HepG2 (cell line): ENCODE results near the gene CADPS. TPM values are rescaled to one million over a fixed set of nuclear protein-coding genes. Genes with fewer than 3 reads are reported as not detected.

Source experiments
- ATAC-seq: fragments of 200-7000 bp; cut with Tn5 transposase; 3 replicates; pipeline ENCODE4 v1.9.1; 2020; ENCODE audit warnings: mild to moderate bottlenecking, moderate library complexity
- BruUV-seq: library from RNA; stranded (reverse); fragments of 400-500 nt; replicated peaks from 2 replicates; lab custom pipeline; 2021; lab: Mats Ljungman, UMichigan
- CTCF ChIA-PET: fragments of 300-600 bp; formaldehyde crosslinking; extraction: SDS; loops from one replicate; lab custom pipeline; 2021; ENCODE audit warnings: low total read pairs, inconsistent platforms, low intra/inter-chr PET ratio; lab: Yijun Ruan, JAX
- POLR2A ChIA-PET: fragments of 350-600 bp; sonication (Branson Sonifier 250); formaldehyde crosslinking; loops from one replicate; lab custom pipeline; 2020; ENCODE audit warnings: antibody characterized with exemption, inconsistent platforms; lab: Yijun Ruan, JAX
- DNase-seq: peaks from one replicate; pipeline ENCODE4 v3.0.0-alpha.2; 2015; ENCODE audit warnings: low spot score
- FAIRE-seq: peaks from 3 replicates; lab custom pipeline; 2011; peaks lifted over from hg19 to GRCh38; lab: Jason Lieb, UNC
- H2AFZ ChIP-seq: one replicate; pipeline ENCODE4 v1.6.1; 2011; ENCODE audit warnings: low read length, inconsistent platforms
- H3K27ac ChIP-seq: fragments of 300-600 bp; 3 replicates; pipeline ENCODE4 v1.8.0; 2011; ENCODE audit warnings: mixed run types, mild to moderate bottlenecking, mixed read lengths, low read length, inconsistent platforms; ENCODE audit not compliant: insufficient read depth; ENCODE audit errors: extremely low read length
- H3K27me3 ChIP-seq, 2 experiments: fragments of 200-600 bp in 1 of 2; 2 replicates in 1 of 2; 3 replicates in 1 of 2; pipeline versions ENCODE4 v1.6.0 to v1.8.0; 2011; ENCODE audit warnings: low read length in 2 of 2, mild to moderate bottlenecking in 2 of 2, moderate library complexity in 2 of 2, inconsistent platforms in 1 of 2; ENCODE audit not compliant: insufficient read depth in 2 of 2, control insufficient read depth in 1 of 2
- H3K36me3 ChIP-seq, 2 experiments: fragments of 200-600 bp in 1 of 2; replicated peaks in 1 of 2; 2 replicates in 1 of 2; 3 replicates in 1 of 2; pipeline versions ENCODE4 v1.5.1 to v1.8.0; 2011; ENCODE audit warnings: low read length in 2 of 2, inconsistent platforms in 1 of 2; ENCODE audit not compliant: insufficient read depth in 2 of 2, control insufficient read depth in 1 of 2
- H3K4me1 ChIP-seq: 2 replicates; pipeline ENCODE4 v1.5.1; 2012; ENCODE audit warnings: low read length, inconsistent platforms; ENCODE audit not compliant: insufficient read depth
- H3K4me2 ChIP-seq: 2 replicates; pipeline ENCODE4 v1.6.0; 2011; ENCODE audit warnings: low read depth, low read length, inconsistent platforms
- H3K4me3 ChIP-seq, 3 experiments: fragments of 200-600 bp in 1 of 3; sonication (generic), shearing (Covaris generic) in 1 of 3; replicated peaks in 1 of 3; 2 replicates each; pipeline ENCODE4 v1.5.1; 2011 to 2016; ENCODE audit warnings: low read length in 3 of 3, inconsistent platforms in 2 of 3, low read depth in 2 of 3, mild to moderate bottlenecking in 2 of 3, control low read depth in 1 of 3, mixed read lengths in 1 of 3; ENCODE audit not compliant: insufficient read depth in 1 of 3
- H3K79me2 ChIP-seq: one replicate; pipeline ENCODE4 v1.6.1; 2011; ENCODE audit warnings: low read length, inconsistent platforms; ENCODE audit not compliant: insufficient read depth
- H3K9ac ChIP-seq: 2 replicates; pipeline ENCODE4 v1.6.0; 2011; ENCODE audit warnings: mild to moderate bottlenecking, low read depth, low read length, inconsistent platforms; ENCODE audit not compliant: insufficient read depth
- H3K9me3 ChIP-seq: 2 replicates; pipeline ENCODE4 v1.5.1; 2012; ENCODE audit warnings: mild to moderate bottlenecking, low read length
- H4K20me1 ChIP-seq: 2 replicates; pipeline ENCODE4 v1.6.0; 2011; ENCODE audit warnings: inconsistent platforms, mild to moderate bottlenecking, low read length, moderate library complexity; ENCODE audit not compliant: insufficient read depth
- DR1 ChIP-seq: sonication (generic); formaldehyde crosslinking; IDR thresholded peaks from 2 replicates; pipeline ENCODE4 v1.8.0; 2021; ENCODE audit warnings: mild to moderate bottlenecking, missing genetic modification reagents, inconsistent platforms
- ERF ChIP-seq: IDR thresholded peaks from 2 replicates; pipeline ENCODE4 v1.6.1; 2018; ENCODE audit warnings: missing biosample characterization, missing genetic modification reagents
- SMYD3 ChIP-seq: sonication (generic); formaldehyde crosslinking; IDR thresholded peaks from 2 replicates; pipeline ENCODE4 v1.8.1; 2023; ENCODE audit warnings: mild to moderate bottlenecking, missing genetic modification reagents
- ZFYVE20 ChIP-seq: sonication (generic); formaldehyde crosslinking; IDR thresholded peaks from 2 replicates; pipeline ENCODE4 v1.8.0; 2023; ENCODE audit warnings: low read depth, mild to moderate bottlenecking, moderate library complexity, missing genetic modification reagents, borderline replicate concordance
- ZNF572 ChIP-seq: sonication (generic); formaldehyde crosslinking; IDR thresholded peaks from 2 replicates; pipeline ENCODE4 v1.5.1; 2020; ENCODE audit warnings: mild to moderate bottlenecking, missing genetic modification reagents
- WGBS: methylation state at CpG from one replicate; pipeline ENCODE4 v1.1.6; 2017; ENCODE audit warnings: low lambda C conversion rate; 5-methylcytosine and 5-hydroxymethylcytosine counted together
- in situ Hi-C: cut with HindIII; loops from 2 replicates; pipeline ENCODE4 v1.10.0; 2017; ENCODE audit warnings: low pct_unique_long_range_greater_than_20kb; ENCODE audit not compliant: extremely low pct_ligation_motif_present
- intact Hi-C: fragments of 100-400 bp; cut with micrococcal nuclease; formaldehyde crosslinking; loops from one replicate; pipeline ENCODE4 v1.10.0; 2022; ENCODE audit not compliant: unreplicated experiment
- polyA plus RNA-seq, 8 experiments: library from polyadenylated mRNA; depleted of rRNA in 3 of 8; stranded (reverse) in 7 of 8; unstranded in 1 of 8; fragments of >200 nt; fragmentation: Illumina TruSeq in 4 of 8; extraction: Trizol in 4 of 8; gene quantifications; 2 replicates each; pipeline versions ENCODE4 v1.2.1 to v1.2.3, GENCODE V29; 2011 to 2016; ENCODE audit warnings: low read depth in 4 of 8, missing spikeins in 1 of 8, mixed read lengths in 1 of 8; ENCODE audit not compliant: insufficient read depth in 1 of 8
- total RNA-seq, 5 experiments: library from RNA; depleted of rRNA; stranded (reverse); fragments of >200 nt; fragmentation: Illumina TruSeq; extraction: Trizol; gene quantifications; 2 replicates each; pipeline ENCODE4 v1.2.3, GENCODE V29; 2016; ENCODE audit warnings: low read depth in 1 of 5
- TF ChIP-seq, protein P1 (sequence below): sonication (generic); formaldehyde crosslinking; IDR thresholded peaks from 2 replicates; pipeline ENCODE4 v1.4.0; 2020; ENCODE audit warnings: missing genetic modification reagents
- TF ChIP-seq, protein P2 (sequence below): sonication (generic); formaldehyde crosslinking; IDR thresholded peaks from 2 replicates; pipeline ENCODE4 v1.5.1; 2020; ENCODE audit warnings: mild to moderate bottlenecking, missing genetic modification reagents, borderline replicate concordance
- TF ChIP-seq, protein P3 (sequence below): sonication (generic); formaldehyde crosslinking; IDR thresholded peaks from 2 replicates; pipeline ENCODE4 v1.8.0; 2022; ENCODE audit warnings: mild to moderate bottlenecking, missing genetic modification reagents; ENCODE audit not compliant: insufficient replicate concordance

Gene CADPS
- total and polyA plus RNA-seq, 2 of the 13 experiments (the other 11 are each of a cell fraction or from before 2014, with no cell fraction given): not detected

DNA sequence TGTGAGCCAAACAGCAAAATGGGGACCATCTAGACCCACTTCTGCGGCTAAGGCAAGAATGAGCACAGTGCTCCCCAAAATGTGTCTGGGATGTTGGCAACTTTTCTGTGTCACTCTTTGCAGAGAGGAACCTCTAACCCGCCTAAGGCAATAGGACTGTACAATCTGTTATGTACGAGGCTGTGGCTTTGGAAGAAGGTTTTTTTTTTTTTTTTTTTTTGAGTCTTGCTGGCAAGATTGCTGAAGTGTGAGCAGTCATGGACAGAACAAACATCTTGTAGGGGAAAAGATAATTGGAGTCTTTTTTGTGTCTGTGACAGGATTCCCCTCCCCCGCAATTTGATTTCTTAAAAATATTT, 509.1 kb downstream of the CADPS start:
- Histone ChIP-seq H3K9ac (no peak overlapping the region), H4K20me1 (no peaks in the 10 kb centered on the region), H3K79me2 (no peaks in the 10 kb centered on the region), H3K9me3 (no peaks in the 10 kb centered on the region), H3K36me3 (no peaks in the 10 kb centered on the region), H3K4me1 (no peaks in the 10 kb centered on the region), H3K4me2 (no peak overlapping the region), H3K4me3 (no peak overlapping the region), H2AFZ (no peak overlapping the region)
- POLR2A ChIA-PET: no interaction called here
- CTCF ChIA-PET: no interaction called here
- BruUV-seq: no TSS peak
- FAIRE-seq (no peak), DNase-seq (no peak), ATAC-seq (no peak)
- intact Hi-C loops: no loop called here
- 5% methylated on average over 4 of the region's 4 CpGs for WGBS
- TF ChIP-seq ERF (CRISPR knock-in tag) (no peak), SMYD3 (CRISPR knock-in tag) (no peak), DR1 (CRISPR knock-in tag) (no peak)
- TF ChIP-seq, all 625 proteins: peak for 0
- Histone ChIP-seq H3K27ac (no peak overlapping the region), H3K27me3 (peaks cover 1 to 48% of the 10 kb centered on the region in 2 experiments; a peak in 4 of 5 replicates)
- in situ Hi-C loops: no loop called here

DNA sequence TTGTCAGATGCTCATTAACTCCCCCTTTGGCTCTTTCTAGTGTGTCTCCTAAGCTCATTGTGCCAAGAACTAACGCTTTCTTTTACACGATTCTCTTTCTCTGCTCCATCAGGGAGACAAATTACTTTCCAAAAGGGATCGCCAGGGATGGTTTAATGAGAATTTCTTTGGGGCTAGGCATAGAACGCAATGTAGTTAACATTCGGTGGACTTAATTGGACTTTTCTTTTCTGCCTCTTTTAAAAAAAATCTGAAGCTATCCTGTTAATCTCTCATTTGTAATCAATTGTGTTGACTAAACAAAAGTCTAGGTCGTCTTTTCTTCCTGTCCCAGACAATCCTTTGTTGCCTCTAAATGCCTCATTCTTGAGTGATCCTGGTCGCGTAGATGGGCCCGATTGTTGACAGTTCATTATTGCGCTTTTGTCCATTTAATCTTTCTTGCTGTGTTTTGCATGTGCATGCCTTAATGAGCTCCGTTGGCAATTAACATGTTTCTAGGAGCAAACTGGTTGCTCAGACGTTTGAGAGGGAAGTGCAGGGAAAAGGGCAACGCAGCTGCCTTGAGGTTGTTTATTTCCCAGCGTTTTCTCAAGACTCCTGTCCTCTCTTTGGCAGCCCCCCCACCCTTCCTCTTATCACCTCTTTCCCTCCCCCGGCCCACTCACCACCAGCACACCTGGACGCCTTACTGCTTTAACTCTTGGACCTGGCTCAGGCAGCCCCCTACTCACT, 509.7 kb downstream of the CADPS start:
- FAIRE-seq: no peak
- POLR2A ChIA-PET: no interaction called here
- Histone ChIP-seq H2AFZ (no peak overlapping the region), H4K20me1 (no peaks in the 10 kb centered on the region), H3K27me3 (peaks cover 1 to 43% of the 10 kb centered on the region in 2 experiments; a peak in 4 of 5 replicates), H3K36me3 (no peaks in the 10 kb centered on the region), H3K4me1 (no peaks in the 10 kb centered on the region), H3K9ac (no peak overlapping the region), H3K79me2 (no peaks in the 10 kb centered on the region), H3K4me2 (no peak overlapping the region)
- CTCF ChIA-PET: no interaction called here
- ATAC-seq: no peak
- WGBS: 6% methylated on average over 16 of the region's 16 CpGs
- TF ChIP-seq ZNF572 (no peak), ZFYVE20 (CRISPR knock-in tag) (no peak)
- TF ChIP-seq, protein P1, sequence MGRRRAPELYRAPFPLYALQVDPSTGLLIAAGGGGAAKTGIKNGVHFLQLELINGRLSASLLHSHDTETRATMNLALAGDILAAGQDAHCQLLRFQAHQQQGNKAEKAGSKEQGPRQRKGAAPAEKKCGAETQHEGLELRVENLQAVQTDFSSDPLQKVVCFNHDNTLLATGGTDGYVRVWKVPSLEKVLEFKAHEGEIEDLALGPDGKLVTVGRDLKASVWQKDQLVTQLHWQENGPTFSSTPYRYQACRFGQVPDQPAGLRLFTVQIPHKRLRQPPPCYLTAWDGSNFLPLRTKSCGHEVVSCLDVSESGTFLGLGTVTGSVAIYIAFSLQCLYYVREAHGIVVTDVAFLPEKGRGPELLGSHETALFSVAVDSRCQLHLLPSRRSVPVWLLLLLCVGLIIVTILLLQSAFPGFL (CRISPR knock-in tag): no peak
- TF ChIP-seq, protein P2, sequence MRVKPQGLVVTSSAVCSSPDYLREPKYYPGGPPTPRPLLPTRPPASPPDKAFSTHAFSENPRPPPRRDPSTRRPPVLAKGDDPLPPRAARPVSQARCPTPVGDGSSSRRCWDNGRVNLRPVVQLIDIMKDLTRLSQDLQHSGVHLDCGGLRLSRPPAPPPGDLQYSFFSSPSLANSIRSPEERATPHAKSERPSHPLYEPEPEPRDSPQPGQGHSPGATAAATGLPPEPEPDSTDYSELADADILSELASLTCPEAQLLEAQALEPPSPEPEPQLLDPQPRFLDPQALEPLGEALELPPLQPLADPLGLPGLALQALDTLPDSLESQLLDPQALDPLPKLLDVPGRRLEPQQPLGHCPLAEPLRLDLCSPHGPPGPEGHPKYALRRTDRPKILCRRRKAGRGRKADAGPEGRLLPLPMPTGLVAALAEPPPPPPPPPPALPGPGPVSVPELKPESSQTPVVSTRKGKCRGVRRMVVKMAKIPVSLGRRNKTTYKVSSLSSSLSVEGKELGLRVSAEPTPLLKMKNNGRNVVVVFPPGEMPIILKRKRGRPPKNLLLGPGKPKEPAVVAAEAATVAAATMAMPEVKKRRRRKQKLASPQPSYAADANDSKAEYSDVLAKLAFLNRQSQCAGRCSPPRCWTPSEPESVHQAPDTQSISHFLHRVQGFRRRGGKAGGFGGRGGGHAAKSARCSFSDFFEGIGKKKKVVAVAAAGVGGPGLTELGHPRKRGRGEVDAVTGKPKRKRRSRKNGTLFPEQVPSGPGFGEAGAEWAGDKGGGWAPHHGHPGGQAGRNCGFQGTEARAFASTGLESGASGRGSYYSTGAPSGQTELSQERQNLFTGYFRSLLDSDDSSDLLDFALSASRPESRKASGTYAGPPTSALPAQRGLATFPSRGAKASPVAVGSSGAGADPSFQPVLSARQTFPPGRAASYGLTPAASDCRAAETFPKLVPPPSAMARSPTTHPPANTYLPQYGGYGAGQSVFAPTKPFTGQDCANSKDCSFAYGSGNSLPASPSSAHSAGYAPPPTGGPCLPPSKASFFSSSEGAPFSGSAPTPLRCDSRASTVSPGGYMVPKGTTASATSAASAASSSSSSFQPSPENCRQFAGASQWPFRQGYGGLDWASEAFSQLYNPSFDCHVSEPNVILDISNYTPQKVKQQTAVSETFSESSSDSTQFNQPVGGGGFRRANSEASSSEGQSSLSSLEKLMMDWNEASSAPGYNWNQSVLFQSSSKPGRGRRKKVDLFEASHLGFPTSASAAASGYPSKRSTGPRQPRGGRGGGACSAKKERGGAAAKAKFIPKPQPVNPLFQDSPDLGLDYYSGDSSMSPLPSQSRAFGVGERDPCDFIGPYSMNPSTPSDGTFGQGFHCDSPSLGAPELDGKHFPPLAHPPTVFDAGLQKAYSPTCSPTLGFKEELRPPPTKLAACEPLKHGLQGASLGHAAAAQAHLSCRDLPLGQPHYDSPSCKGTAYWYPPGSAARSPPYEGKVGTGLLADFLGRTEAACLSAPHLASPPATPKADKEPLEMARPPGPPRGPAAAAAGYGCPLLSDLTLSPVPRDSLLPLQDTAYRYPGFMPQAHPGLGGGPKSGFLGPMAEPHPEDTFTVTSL: no peak
- TF ChIP-seq, protein P3, sequence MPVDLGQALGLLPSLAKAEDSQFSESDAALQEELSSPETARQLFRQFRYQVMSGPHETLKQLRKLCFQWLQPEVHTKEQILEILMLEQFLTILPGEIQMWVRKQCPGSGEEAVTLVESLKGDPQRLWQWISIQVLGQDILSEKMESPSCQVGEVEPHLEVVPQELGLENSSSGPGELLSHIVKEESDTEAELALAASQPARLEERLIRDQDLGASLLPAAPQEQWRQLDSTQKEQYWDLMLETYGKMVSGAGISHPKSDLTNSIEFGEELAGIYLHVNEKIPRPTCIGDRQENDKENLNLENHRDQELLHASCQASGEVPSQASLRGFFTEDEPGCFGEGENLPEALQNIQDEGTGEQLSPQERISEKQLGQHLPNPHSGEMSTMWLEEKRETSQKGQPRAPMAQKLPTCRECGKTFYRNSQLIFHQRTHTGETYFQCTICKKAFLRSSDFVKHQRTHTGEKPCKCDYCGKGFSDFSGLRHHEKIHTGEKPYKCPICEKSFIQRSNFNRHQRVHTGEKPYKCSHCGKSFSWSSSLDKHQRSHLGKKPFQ: no peak
- TF ChIP-seq, all 625 proteins: peak for 0
- DNase-seq: no peak
- intact Hi-C loops: no loop called here
- no peaks in the 10 kb centered on the region for H3K9me3 ChIP-seq
- BruUV-seq: no TSS peak
- no peak overlapping the region for H3K4me3 ChIP-seq
- H3K27ac ChIP-seq: no peak overlapping the region
- in situ Hi-C loops: no loop called here
